Liver (tissue), 3 donors: ENCODE results near the gene MXD4.

Experiments
- ATF3 ChIP-seq: IDR thresholded peaks from 2 replicates; pipeline ENCODE4 v1.6.1; 2016; ENCODE audit warnings: antibody characterized with exemption
- CTCF ChIP-seq: fragments of 150-350 bp; IDR thresholded peaks from 2 replicates; pipeline ENCODE4 v1.5.1; 2017; ENCODE audit warnings: improper control_type of control experiment, low read depth, low read length; ENCODE audit not compliant: missing input control
- JUND ChIP-seq, 2 donors: IDR thresholded peaks; 2 replicates each; pipeline ENCODE4 v1.6.1; 2016; ENCODE audit warnings: antibody characterized with exemption in 2 of 2
- MAX ChIP-seq: IDR thresholded peaks from 2 replicates; pipeline ENCODE4 v1.6.1; 2016; ENCODE audit warnings: antibody characterized with exemption
- RAD21 ChIP-seq, 2 donors: IDR thresholded peaks; 2 replicates each; pipeline ENCODE4 v1.6.1; 2016; ENCODE audit warnings: antibody characterized with exemption in 2 of 2, mild to moderate bottlenecking in 2 of 2
- REST ChIP-seq: IDR thresholded peaks from 2 replicates; pipeline ENCODE4 v1.6.1; 2016; ENCODE audit warnings: antibody characterized with exemption, mild to moderate bottlenecking
- SP1 ChIP-seq: IDR thresholded peaks from 2 replicates; pipeline ENCODE4 v1.6.1; 2018; ENCODE audit warnings: antibody characterized with exemption, mild to moderate bottlenecking
- TAF1 ChIP-seq: conservative IDR thresholded peaks from 2 replicates; pipeline ENCODE4 v1.6.1; 2016; ENCODE audit warnings: antibody characterized with exemption, mild to moderate bottlenecking
- YY1 ChIP-seq: IDR thresholded peaks from 2 replicates; pipeline ENCODE4 v1.6.1; 2016; ENCODE audit warnings: antibody characterized with exemption, mild to moderate bottlenecking
- ZBTB33 ChIP-seq: IDR thresholded peaks from 2 replicates; pipeline ENCODE4 v1.6.1; 2016; ENCODE audit warnings: antibody characterized with exemption
- donor health status: healthy.
- donor health status: healthy.

GRCh38 chr4:2266181-2266580 is 4.3 kb upstream of the MXD4 start:
- TF ChIP-seq CTCF (no peak), JUND (IDR thresholded peaks at IDR 0.05) (no peak), ATF3 (no peak), TAF1 (no peak), MAX (no peak), RAD21 (IDR thresholded peaks at IDR 0.05) (no peak), REST (no peak), SP1 (no peak), YY1 (no peak), ZBTB33 (no peak)
